Measurements from ENCODE around the gene NCOA1. TPM values are rescaled to one million over a fixed set of nuclear protein-coding genes. Genes with fewer than 3 reads are reported as not detected.

NCOA1 gene
- total RNA-seq, 1 experiment from 2014 or later, result 10.9 TPM

- no peak for DNase-seq (ENCODE audit: extremely low read depth, low read depth)
These were observed 10.8 kb downstream of the NCOA1 start for GRCh38 chr2:24501813-24502212.

GRCh38 chr2:24505534-24506275, 14.7 kb downstream of the NCOA1 start:
- DNase-seq (ENCODE audit: extremely low read depth, low read depth), result no peak

- DNase-seq (ENCODE audit: extremely low read depth, low read depth), result no peak
These were observed 16.5 kb downstream of the NCOA1 start for GRCh38 chr2:24507549-24507948.

GRCh38 chr2:24508878-24509277, 17.8 kb downstream of the NCOA1 start:
- no peak for DNase-seq (ENCODE audit: extremely low read depth, low read depth)

- no peak for DNase-seq (ENCODE audit: extremely low read depth, low read depth)
These were observed 18.4 kb downstream of the NCOA1 start for GRCh38 chr2:24509425-24509824.

- DNase-seq (ENCODE audit: extremely low read depth, low read depth), result no peak
These were observed 18.8 kb downstream of the NCOA1 start for GRCh38 chr2:24509840-24510239.

- no peak for DNase-seq (ENCODE audit: extremely low read depth, low read depth)
These were observed 19.7 kb downstream of the NCOA1 start for GRCh38 chr2:24510771-24511170.

- DNase-seq (ENCODE audit: extremely low read depth, low read depth), result no peak
These were observed 20.1 kb downstream of the NCOA1 start for GRCh38 chr2:24511198-24511597.

- DNase-seq (ENCODE audit: extremely low read depth, low read depth), result no peak
These were observed 20.8 kb downstream of the NCOA1 start for GRCh38 chr2:24511894-24512293.

GRCh38 chr2:24512404-24512803, 21.4 kb downstream of the NCOA1 start:
- no peak for DNase-seq (ENCODE audit: extremely low read depth, low read depth)

- DNase-seq (ENCODE audit: extremely low read depth, low read depth), result no peak
These were observed 21.8 kb downstream of the NCOA1 start for GRCh38 chr2:24512831-24513230.

- DNase-seq (ENCODE audit: extremely low read depth, low read depth), result no peak
These were observed 22.4 kb downstream of the NCOA1 start for GRCh38 chr2:24513281-24514071.

- DNase-seq (ENCODE audit: extremely low read depth, low read depth), result no peak
These were observed 23.8 kb downstream of the NCOA1 start for GRCh38 chr2:24514820-24515219.

- DNase-seq (ENCODE audit: extremely low read depth, low read depth), result no peak
These were observed 24.3 kb downstream of the NCOA1 start for GRCh38 chr2:24515335-24515734.

GRCh38 chr2:24515831-24516230, 24.8 kb downstream of the NCOA1 start:
- DNase-seq (ENCODE audit: extremely low read depth, low read depth), result no peak

GRCh38 chr2:24517247-24517646, 26.2 kb downstream of the NCOA1 start:
- no peak for DNase-seq (ENCODE audit: extremely low read depth, low read depth)

- DNase-seq (ENCODE audit: extremely low read depth, low read depth), result no peak
These were observed 29.1 kb downstream of the NCOA1 start for GRCh38 chr2:24520175-24520574.

GRCh38 chr2:24521162-24521857, 30.3 kb downstream of the NCOA1 start:
- DNase-seq (ENCODE audit: extremely low read depth, low read depth), result no peak

GRCh38 chr2:24521975-24522639, 31.1 kb downstream of the NCOA1 start:
- DNase-seq (ENCODE audit: extremely low read depth, low read depth), result no peak

- DNase-seq (ENCODE audit: extremely low read depth, low read depth), result no peak
These were observed 36.5 kb downstream of the NCOA1 start for GRCh38 chr2:24527536-24527935.

- DNase-seq (ENCODE audit: extremely low read depth, low read depth), result no peak
These were observed 39.7 kb downstream of the NCOA1 start for GRCh38 chr2:24530796-24531195.
